Skeletal muscle tissue (tissue), 4 donors: ENCODE results near the gene AGAP3. TPM values are rescaled to one million over a fixed set of nuclear protein-coding genes. Genes with fewer than 3 reads are reported as not detected.

Source experiments
- H3K27ac ChIP-seq: one replicate; pipeline ENCODE4 v1.7.0; 2013; ENCODE audit warnings: mild to moderate bottlenecking, low read depth, low read length, inconsistent platforms
- H3K27me3 ChIP-seq, 3 donors: one replicate each; pipeline ENCODE4 v1.7.0; 2013; ENCODE audit warnings: low read length in 3 of 3; ENCODE audit not compliant: control insufficient read depth in 3 of 3, insufficient read depth in 3 of 3
- H3K36me3 ChIP-seq, 3 donors: one replicate each; pipeline ENCODE4 v1.7.0; 2013; ENCODE audit warnings: low read length in 3 of 3; ENCODE audit not compliant: control insufficient read depth in 3 of 3, insufficient read depth in 3 of 3
- H3K4me1 ChIP-seq, 3 donors: one replicate each; pipeline ENCODE4 v1.7.0; 2013; ENCODE audit warnings: low read length in 3 of 3, mild to moderate bottlenecking in 3 of 3; ENCODE audit not compliant: control insufficient read depth in 3 of 3, insufficient read depth in 3 of 3
- H3K4me3 ChIP-seq, 3 donors: one replicate each; pipeline ENCODE4 v1.7.0; 2013; ENCODE audit warnings: low read length in 3 of 3
- H3K9ac ChIP-seq, 3 donors: one replicate each; pipeline ENCODE4 v1.7.0; 2013; ENCODE audit warnings: low read length in 3 of 3, mild to moderate bottlenecking in 3 of 3, moderate library complexity in 2 of 3, low read depth in 1 of 3
- H3K9me3 ChIP-seq, 3 donors: one replicate each; pipeline ENCODE4 v1.7.0; 2013; ENCODE audit warnings: low read length in 3 of 3; ENCODE audit not compliant: control insufficient read depth in 3 of 3
- total RNA-seq: library from RNA; depleted of rRNA; stranded (reverse); fragments of >200 nt; gene quantifications from one replicate; pipeline ENCODE4 v1.2.3, GENCODE V29; 2014
- donor health status: Osteomylitis.

Gene AGAP3
- total RNA-seq, 1 donor from 2014 or later = 28.7 TPM

DNA sequence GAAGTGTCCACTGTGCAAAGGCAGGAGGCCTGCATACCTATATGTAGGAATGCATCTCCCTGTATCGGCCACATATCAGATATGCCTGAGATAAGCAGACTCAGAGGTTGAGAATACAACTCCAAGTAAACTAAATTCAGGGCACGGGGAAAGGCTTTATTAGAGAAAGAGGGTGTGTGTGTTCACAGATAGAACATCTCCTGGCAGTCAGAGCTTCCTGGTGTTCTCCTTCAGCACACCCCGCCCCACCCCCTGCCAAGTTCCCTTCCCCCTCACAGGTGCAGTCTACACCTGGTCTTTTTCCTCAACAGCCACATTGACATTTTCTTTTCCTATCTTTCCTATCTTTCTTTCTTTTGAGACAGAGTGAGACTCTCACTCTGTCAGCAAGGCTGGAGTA lies 64.1 kb downstream of the AGAP3 start:
- no peaks in the 10 kb centered on the region for H3K9me3 ChIP-seq
- H3K36me3 ChIP-seq = peaks cover 2 to 8% (median 4%) of the 10 kb centered on the region in 3 donors
- no peak overlapping the region for H3K9ac ChIP-seq
- H3K4me3 ChIP-seq = no peak overlapping the region
- H3K27ac ChIP-seq = no peak overlapping the region
- no peaks in the 10 kb centered on the region for H3K4me1 ChIP-seq
- peaks cover 0 to 6% (median 0%) of the 10 kb centered on the region in 3 donors for H3K27me3 ChIP-seq

DNA sequence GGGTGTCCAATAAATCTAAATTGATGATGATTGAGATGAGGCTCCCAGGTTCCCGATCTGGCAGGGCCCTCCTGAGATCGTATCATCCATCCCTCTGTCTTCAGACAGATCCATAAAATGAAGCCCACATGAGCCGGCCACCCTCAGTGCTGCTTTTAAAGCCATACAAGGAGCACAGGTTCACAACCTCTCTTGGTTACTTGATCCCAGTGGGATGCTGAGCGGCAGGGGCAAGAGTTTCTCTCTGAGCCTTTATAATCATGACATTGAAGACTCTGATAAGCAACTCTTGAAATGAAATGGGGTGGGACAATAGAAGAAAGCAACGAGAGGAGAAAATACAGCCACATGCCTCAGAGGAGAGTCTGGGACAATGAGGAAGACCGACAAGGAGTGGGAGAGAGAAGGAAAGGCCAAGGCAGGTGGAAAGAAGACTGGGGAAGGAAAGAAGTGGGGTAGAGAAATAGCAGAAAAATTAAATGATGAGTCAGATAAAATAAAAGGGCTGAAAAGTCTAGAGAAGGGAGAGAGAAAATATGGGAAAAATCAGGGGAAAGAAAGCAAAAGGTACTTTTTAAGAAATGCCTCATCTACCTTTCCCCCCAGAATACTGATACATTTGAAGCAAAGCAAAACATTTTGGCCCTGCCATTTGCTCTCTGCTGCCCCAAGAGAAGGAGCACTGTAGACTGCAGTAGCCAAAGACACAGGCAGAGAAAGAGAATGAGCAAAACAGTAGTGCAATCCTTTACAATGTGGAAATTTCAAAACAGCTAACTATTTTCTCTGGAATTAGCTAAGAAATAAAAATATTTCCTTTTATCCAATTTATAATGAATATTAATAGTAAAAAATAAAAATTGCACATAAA lies 66.6 kb downstream of the AGAP3 start:
- Histone ChIP-seq H3K36me3 (peaks cover 0 to 5% (median 2%) of the 10 kb centered on the region in 3 donors), H3K9me3 (no peaks in the 10 kb centered on the region), H3K27me3 (peaks cover 0 to 6% (median 0%) of the 10 kb centered on the region in 3 donors), H3K27ac (no peak overlapping the region), H3K9ac (no peak overlapping the region), H3K4me1 (no peaks in the 10 kb centered on the region), H3K4me3 (no peak overlapping the region)

DNA sequence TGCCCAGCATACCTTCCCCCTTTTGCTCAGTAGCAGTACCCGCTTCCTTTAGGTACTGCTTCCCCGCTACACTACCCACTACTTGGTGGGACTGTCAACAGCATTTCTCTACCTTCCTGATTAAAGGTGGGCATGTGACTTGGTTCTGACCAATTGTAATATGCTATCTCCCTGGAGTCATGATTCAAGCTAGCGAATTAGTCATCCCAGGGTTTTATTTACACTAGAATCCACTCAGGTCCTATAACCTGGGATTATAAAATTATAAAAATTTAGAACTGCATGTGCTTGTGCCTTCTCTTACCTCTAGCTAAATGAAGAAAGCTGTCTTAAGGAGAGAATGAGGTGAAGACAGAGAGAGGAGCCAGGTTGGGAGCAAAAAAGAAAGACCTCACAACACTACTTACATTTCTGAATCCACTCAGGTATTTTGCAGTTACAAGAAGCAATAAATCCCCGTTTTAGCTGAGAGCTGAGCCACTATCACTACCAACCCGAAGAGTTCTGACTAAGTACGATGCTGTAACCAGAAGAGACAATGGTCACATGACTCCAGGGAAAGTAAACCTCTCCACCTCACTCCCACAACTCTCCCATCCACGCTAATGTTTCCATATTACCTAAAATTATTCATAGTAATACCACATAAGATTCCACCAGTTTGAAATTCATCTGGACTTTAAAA lies 71.5 kb downstream of the AGAP3 start:
- no peak overlapping the region for H3K9ac ChIP-seq

DNA sequence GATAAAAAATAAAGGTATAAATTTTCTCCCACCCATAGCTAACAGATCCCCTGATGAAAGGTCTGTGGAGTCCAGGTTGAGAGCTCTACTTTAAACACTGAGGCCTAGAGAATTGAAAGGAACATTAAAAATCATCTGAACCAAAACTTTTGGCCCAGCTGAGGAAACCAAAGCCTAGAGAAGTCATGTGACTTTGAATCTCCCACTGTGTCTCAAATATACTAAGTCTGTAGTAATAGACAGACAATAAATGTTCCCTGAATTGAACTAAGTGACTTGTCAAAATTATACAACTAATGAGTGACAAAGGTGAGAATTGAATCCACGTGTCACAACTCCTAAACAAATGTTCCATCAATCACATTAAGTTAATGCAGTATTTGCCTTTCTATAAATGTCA lies 75.5 kb downstream of the AGAP3 start:
- H3K4me3 ChIP-seq = no peak overlapping the region
- no peak overlapping the region for H3K9ac ChIP-seq
- H3K4me1 ChIP-seq = peaks cover 0 to 3% (median 1%) of the 10 kb centered on the region in 3 donors
- peaks cover 8 to 18% (median 13%) of the 10 kb centered on the region in 3 donors for H3K27me3 ChIP-seq
- peaks cover 0 to 12% (median 3%) of the 10 kb centered on the region in 3 donors for H3K36me3 ChIP-seq
- no peaks in the 10 kb centered on the region for H3K9me3 ChIP-seq
- H3K27ac ChIP-seq = no peak overlapping the region

More for the DNA sequence above, 71.5 kb downstream of the AGAP3 start:
- H3K27me3 ChIP-seq = no peaks in the 10 kb centered on the region
- H3K9me3 ChIP-seq = no peaks in the 10 kb centered on the region
- H3K36me3 ChIP-seq = peaks cover 0 to 9% (median 3%) of the 10 kb centered on the region in 3 donors
- H3K4me1 ChIP-seq = no peaks in the 10 kb centered on the region
- H3K4me3 ChIP-seq = no peak overlapping the region
- H3K27ac ChIP-seq = no peak overlapping the region

DNA sequence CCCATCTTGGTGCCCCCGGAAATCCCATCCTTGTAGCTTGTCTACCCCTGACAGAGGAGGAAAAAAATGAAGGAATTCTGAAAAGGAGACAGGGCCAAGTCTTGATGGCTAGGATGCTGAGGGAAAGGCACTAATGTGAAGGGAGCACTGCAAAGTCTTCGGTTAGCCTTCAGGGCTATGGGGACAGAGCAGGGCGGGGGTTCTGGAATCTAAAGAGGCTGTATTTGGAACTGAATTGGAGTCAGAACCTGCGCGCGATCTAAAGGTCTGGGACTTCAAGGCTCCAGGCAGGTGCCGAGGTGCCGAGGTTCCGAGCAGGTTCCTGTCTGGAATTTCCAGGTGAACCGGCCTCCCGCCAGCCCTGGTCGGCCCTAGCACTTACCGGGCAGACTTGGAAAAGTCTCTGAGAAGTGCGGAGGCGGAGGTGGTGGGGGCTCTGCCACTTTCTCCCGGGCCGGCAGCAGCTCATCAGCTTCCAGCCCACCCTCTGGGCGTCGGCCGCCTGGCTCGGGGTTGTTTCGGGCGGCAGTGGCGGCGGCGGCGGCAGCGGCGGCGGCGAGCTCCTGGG lies 80.4 kb downstream of the AGAP3 start:
- no peak overlapping the region for H3K9ac ChIP-seq
- H3K4me1 ChIP-seq = peaks cover 3 to 37% (median 7%) of the 10 kb centered on the region in 3 donors
- H3K4me3 ChIP-seq = peak overlapping the region in 1 of 3 donors; percentile 42
- no peak overlapping the region for H3K27ac ChIP-seq
- no peaks in the 10 kb centered on the region for H3K9me3 ChIP-seq
- peaks cover 9 to 26% (median 14%) of the 10 kb centered on the region in 3 donors for H3K27me3 ChIP-seq
- H3K36me3 ChIP-seq = peaks cover 0 to 2% (median 0%) of the 10 kb centered on the region in 3 donors

DNA sequence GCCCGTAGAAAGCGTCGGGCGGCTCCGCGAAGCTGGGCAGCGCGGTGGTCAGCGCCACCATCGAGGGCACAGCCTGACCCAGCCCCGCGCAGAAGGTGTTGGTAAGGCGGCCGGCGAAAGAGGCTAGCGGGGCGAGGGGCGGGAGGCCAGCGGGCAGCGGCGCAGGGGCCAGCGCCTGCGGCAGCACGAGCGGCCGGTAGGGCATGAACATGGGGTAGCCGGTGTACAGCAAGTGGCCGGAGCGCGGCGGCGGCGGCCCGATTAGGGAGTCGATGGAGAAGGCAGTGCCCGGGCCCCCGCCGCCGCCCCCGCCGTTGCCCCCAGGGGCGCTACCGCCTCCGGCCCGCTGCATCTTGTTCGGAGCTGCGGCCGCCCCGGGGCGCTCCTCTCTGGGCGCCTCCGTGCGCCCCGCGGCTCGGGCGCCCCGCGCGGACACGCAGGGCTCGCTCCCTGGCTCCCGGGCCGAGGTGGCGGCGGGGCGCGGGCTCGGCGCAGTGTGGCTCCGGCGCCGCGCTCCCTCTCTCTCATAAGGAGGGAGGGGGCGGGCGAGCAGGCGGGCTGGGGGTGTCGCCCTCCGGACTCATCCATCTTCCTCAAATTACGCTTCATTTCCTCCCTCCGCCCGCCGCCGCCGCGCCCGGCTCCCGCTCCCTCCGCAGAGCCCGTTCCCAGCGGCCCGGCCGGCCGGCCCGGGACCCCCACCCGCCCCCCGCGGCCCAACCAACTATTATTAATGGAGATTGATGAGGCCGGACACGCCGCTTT lies 81.1 kb downstream of the AGAP3 start, which contains the start of gene GBX1:
Gene GBX1 (minus strand): TSS at position 498 of the 765 bp plus-strand sequence. CDS start 146 bp downstream, at position 352.
- Histone ChIP-seq H3K4me3 (peak within 1 kb of the TSS in 2 of 3 donors; percentile 43 to 55), H3K9me3 (no peaks in the 10 kb centered on the region), H3K27ac (no peak within 1 kb of the TSS), H3K27me3 (peaks cover 9 to 26% (median 14%) of the 10 kb centered on the region in 3 donors), H3K4me1 (peaks cover 5 to 42% (median 7%) of the 10 kb centered on the region in 3 donors), H3K36me3 (peaks cover 0 to 2% (median 0%) of the 10 kb centered on the region in 3 donors), H3K9ac (peak within 1 kb of the TSS in 1 of 3 donors; percentile 61)

DNA sequence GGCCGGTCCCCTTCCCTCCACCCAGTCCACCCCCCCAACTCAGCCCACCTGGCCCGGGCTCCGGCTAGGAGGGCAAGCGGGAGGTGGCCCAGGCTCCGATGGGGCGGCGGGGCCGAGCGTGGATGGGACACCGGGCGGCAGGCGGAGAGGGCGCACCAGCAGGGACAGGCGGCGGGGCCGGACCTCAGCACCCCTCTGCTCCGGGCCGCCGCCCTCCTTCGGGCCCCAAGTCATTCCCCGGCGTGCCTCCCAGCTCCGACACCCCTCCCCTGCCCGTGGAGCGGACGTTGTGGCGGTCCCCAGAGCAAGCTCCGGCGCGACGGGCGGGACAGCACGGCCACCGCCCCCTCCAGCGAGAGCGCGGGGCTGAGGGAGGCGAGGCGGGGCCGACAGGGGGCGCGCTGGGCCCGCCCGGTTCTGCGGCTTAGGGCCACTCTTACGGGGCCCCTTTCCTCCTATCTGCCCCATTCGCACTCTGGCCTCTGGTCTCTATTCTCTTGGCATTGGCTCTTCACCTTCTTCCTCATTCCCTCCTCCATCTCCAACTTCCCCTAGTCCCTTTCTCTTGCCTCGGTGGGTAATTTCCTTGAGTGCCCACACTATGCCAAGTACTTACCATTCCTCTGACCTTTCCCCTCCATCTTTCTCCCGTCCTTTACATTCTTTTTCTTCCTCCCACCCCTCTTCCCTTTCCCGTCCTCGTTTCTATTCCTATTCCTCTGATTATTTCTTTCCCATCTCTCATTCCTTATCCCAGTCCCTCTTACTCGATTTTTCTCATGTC lies 81.9 kb downstream of the AGAP3 start:
- H3K27me3 ChIP-seq = peaks cover 9 to 26% (median 14%) of the 10 kb centered on the region in 3 donors
- peaks cover 0 to 2% (median 0%) of the 10 kb centered on the region in 3 donors for H3K36me3 ChIP-seq
- H3K9me3 ChIP-seq = no peaks in the 10 kb centered on the region
- no peak overlapping the region for H3K27ac ChIP-seq
- peaks cover 6 to 49% (median 7%) of the 10 kb centered on the region in 3 donors for H3K4me1 ChIP-seq
- H3K4me3 ChIP-seq = peak overlapping the region in 2 of 3 donors; percentile 43 to 55
- peak overlapping the region in 1 of 3 donors; percentile 61 for H3K9ac ChIP-seq

DNA sequence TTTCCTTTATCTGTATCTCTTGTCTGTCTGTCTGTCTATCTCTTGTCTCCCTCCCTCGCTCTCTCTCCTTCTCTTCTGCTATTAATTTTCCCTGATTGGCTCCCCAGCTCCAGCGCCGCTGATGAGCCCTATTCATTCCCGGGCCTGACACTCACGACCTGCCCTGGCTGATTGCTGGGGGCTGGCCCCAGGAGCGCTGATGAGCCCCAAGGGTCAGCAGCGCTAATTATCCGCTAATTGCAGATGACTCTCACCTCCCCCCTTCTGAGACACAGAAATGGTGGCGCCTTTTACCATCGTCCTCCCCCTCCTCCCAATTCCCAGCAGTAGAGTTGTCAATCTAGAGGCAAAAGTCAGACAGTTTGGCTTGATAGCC lies 82.5 kb downstream of the AGAP3 start:
- no peak overlapping the region for H3K27ac ChIP-seq

More for the DNA sequence above, 82.5 kb downstream of the AGAP3 start:
- no peak overlapping the region for H3K4me3 ChIP-seq
- H3K36me3 ChIP-seq = peaks cover 0 to 2% (median 0%) of the 10 kb centered on the region in 3 donors
- H3K9me3 ChIP-seq = no peaks in the 10 kb centered on the region
- peaks cover 9 to 30% (median 14%) of the 10 kb centered on the region in 3 donors for H3K27me3 ChIP-seq
- peaks cover 6 to 50% (median 7%) of the 10 kb centered on the region in 3 donors for H3K4me1 ChIP-seq
- no peak overlapping the region for H3K9ac ChIP-seq
